Epithelial cell of esophagus (primary cell): ENCODE data around the gene OR7G2.

Experiments used
- DNase-seq: peaks from one replicate; pipeline ENCODE4 v3.0.0; 2010; ENCODE audit warnings: low read depth
- H3K4me3 ChIP-seq: 2 replicates; pipeline ENCODE4 v1.5.1; 2011; ENCODE audit warnings: mild to moderate bottlenecking, low read length, control low read depth
- TF ChIP-seq, protein P1 (sequence below): IDR thresholded peaks from 2 replicates; pipeline ENCODE4 v1.5.1; 2011; ENCODE audit warnings: low read depth, mild to moderate bottlenecking, low read length, control low read depth, inconsistent platforms; ENCODE audit not compliant: insufficient read depth; ENCODE audit errors: missing control alignments

OR7G2 gene

GRCh38 chr19:9126900-9127405 is 19.7 kb upstream of the OR7G2 start, which contains the start of gene OR7G3:
Gene OR7G3 (minus strand): TSS chr19:9126950. CDS start chr19:9126950, 0 bp downstream.
- TF ChIP-seq, protein P1, sequence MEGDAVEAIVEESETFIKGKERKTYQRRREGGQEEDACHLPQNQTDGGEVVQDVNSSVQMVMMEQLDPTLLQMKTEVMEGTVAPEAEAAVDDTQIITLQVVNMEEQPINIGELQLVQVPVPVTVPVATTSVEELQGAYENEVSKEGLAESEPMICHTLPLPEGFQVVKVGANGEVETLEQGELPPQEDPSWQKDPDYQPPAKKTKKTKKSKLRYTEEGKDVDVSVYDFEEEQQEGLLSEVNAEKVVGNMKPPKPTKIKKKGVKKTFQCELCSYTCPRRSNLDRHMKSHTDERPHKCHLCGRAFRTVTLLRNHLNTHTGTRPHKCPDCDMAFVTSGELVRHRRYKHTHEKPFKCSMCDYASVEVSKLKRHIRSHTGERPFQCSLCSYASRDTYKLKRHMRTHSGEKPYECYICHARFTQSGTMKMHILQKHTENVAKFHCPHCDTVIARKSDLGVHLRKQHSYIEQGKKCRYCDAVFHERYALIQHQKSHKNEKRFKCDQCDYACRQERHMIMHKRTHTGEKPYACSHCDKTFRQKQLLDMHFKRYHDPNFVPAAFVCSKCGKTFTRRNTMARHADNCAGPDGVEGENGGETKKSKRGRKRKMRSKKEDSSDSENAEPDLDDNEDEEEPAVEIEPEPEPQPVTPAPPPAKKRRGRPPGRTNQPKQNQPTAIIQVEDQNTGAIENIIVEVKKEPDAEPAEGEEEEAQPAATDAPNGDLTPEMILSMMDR, result no peak
- H3K4me3 ChIP-seq, result no peak within 1 kb of the TSS
- no peak for DNase-seq

DNA sequence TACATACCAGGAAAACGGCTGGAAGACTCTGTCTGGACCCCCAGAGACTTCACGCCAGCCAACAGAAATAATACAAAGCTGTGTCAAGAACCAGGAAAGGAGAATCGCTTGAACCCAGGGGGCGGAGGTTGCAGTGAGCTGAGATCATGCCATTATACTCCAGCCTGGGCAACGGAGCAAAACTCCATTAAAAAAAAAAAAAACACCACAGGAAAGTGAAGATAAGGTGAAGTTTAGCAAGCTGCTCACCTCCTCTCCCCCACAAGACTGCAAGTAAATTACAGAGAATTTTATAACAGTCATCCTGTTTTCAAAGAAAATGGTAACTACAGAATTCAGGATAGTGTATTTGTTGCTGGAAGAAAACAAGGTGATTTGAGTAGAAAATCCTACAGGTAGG is 9.3 kb upstream of the OR7G2 start:
- TF ChIP-seq, protein P1, result no peak
- no peak for DNase-seq
- no peak overlapping the region for H3K4me3 ChIP-seq

DNA sequence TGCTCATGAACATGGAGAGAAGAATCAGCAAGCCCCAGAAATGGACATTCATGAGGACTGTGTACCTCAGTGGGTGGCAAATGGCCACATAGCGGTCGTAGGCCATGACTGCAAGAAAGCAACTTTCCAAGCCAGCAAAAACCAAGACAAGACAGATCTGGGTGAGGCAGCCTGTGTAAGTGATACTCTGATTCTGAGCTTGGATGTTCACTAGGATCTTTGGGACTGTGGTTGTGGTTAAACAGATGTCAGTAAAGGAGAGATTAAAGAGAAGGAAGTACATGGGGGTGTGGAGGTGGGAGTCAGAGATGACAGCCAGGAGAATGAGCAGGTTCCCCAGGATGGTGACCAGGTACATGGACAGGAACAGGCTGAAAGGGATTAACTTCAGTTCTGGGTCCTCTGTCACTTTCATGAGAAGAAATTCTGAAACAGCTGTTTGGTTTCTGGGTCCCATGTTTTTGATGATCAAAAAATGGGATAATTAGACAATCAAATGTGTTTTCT is 8.1 kb upstream of the OR7G2 start, which contains the start of gene OR7G1:
OR7G1 (minus strand) TSS at position 457 of the 507 bp plus-strand sequence; CDS start at position 457, 0 bp downstream.
- H3K4me3 ChIP-seq, result no peak within 1 kb of the TSS
- TF ChIP-seq, protein P1, result no peak
- no peak for DNase-seq

DNA sequence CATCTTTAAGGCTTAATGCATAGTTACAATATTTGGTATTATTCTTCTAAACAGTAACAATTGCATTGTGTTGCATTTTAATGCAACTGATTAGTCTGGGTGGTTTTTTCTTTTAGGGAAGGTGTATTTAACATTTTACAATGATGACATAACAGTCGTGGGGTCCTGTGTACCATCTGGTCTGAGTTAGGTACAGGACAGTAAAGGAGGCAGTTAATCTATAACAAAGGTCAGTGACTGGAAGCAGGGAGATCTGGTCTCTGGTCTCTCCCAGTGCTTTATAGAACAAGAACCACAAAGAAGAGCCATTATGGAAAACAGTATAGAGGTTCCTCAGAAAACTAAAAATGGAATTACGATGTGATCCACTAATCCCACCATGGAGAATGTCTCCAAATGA is 2.7 kb upstream of the OR7G2 start:
- H3K4me3 ChIP-seq, result no peak overlapping the region
- no peak for DNase-seq
- TF ChIP-seq, protein P1, result no peak

- DNase-seq, result no peak
- TF ChIP-seq, protein P1, result no peak
- no peak within 1 kb of the TSS for H3K4me3 ChIP-seq
Measured at GRCh38 chr19:9086761-9087160, 20.5 kb downstream of the OR7G2 start, which contains the start of gene OR1M1. Gene OR1M1 (plus strand): TSS chr19:9087061. CDS start chr19:9093245, 6,184 bp downstream.

DNA sequence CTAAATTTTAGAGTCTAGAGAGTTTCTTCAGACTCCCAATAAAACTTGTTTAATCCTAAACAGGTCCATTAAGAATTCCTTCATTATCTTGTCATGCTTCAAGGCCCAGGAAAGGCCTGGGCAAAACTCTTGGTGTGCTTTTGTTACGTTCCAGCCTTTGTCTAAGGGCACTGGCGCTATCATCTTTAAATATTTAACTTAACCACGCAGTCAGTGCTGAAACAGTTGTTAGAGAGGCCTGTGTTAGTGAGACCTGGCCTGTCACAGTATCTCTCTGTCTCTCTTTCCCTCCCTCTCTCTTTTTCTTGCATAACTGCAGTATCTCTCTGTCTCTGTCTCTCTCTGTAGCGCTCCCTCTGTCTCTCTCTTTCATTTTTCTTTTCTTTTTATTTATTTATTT is 28.6 kb downstream of the OR7G2 start:
- TF ChIP-seq, protein P1, result no peak
- no peak overlapping the region for H3K4me3 ChIP-seq
- DNase-seq, result no peak

- no peak for DNase-seq
- no peak overlapping the region for H3K4me3 ChIP-seq
- TF ChIP-seq, protein P1, result no peak
Measured at GRCh38 chr19:9076901-9077300, 30.4 kb downstream of the OR7G2 start.
